GM20000 (cell line): ENCODE measurements around the gene CD3E.

Source experiments
- DNase-seq: peaks from one replicate; pipeline ENCODE4 v3.0.0; 2012; ENCODE audit warnings: low spot score
- TF ChIP-seq, protein P1 (sequence below): IDR thresholded peaks from 2 replicates; pipeline ENCODE4 v1.5.1; 2012; ENCODE audit warnings: mild to moderate bottlenecking, control low read depth; ENCODE audit errors: extremely low read depth, missing control alignments

CD3E gene

DNA sequence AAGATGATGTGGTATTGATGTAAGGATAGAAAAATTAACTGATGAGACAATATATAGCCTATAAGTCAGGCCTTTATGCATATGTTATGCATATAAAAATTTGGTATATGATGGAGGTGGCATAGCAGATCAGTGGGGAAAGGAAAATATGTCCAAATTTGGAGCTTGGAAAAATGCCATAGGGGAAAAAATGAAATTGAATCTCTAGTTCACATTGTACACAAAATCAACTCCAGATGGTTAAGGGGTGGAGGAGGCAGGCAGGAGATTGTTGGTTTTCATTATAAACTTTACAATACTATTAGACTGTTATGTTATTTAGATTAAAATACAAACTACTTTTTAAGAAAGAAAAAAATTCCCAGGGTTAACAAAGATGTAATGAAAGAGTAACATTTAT is 15.1 kb upstream of the CD3E start:
- no peak for DNase-seq
- TF ChIP-seq, protein P1, sequence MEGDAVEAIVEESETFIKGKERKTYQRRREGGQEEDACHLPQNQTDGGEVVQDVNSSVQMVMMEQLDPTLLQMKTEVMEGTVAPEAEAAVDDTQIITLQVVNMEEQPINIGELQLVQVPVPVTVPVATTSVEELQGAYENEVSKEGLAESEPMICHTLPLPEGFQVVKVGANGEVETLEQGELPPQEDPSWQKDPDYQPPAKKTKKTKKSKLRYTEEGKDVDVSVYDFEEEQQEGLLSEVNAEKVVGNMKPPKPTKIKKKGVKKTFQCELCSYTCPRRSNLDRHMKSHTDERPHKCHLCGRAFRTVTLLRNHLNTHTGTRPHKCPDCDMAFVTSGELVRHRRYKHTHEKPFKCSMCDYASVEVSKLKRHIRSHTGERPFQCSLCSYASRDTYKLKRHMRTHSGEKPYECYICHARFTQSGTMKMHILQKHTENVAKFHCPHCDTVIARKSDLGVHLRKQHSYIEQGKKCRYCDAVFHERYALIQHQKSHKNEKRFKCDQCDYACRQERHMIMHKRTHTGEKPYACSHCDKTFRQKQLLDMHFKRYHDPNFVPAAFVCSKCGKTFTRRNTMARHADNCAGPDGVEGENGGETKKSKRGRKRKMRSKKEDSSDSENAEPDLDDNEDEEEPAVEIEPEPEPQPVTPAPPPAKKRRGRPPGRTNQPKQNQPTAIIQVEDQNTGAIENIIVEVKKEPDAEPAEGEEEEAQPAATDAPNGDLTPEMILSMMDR = no peak

DNA sequence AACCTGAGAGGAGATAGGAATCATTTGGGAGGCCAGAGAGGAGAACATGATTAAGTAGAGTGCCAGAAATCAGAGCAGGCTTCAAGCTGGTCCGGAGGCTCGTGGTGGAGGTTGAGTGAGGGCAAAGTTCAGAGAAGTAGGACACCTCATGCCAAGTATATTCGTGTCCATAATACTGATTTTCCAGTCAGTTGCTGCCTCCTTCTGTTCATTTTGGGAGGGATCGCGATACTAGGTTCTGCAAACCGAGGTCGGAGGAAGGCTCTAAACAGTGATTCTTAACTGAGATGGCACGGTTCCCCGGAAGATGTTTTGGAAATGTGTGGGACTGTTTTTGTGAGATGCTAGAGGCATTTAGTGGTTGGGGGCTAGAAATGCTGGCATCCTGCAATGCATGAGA is 13.6 kb upstream of the CD3E start:
- DNase-seq = peak; percentile 39
- TF ChIP-seq, protein P1 = peak; percentile 32

DNA sequence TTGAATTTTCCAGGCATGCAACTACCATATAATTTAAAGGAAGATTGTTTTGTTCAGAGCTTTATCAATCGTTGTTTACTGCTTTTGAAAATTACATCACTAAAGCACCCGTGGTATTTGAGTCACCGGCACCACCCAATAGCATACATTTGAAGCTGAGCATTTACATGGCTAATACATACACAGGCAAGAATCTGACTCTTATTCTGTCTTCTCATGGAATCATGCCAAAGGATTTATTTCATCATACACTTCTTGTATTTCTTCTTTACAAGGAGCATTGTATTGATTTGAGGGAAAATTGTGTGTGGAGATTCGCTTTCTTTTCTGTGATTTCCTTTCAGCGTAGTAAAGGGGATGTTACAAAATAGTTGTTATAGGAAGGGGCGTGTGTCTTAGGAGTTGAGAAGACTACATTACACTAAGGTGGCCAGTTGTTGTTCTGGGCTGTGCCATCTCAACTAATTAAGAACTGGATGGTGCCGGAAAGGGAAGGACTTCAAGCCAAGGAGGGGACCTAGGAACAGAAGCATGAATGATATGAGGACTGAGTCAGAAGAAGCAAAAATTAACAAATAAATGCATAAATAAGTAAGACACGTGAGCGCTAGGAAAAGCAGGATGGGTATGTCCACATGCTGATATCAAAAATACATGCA is 12.9 kb upstream of the CD3E start:
- no peak for DNase-seq
- TF ChIP-seq, protein P1 = no peak

DNA sequence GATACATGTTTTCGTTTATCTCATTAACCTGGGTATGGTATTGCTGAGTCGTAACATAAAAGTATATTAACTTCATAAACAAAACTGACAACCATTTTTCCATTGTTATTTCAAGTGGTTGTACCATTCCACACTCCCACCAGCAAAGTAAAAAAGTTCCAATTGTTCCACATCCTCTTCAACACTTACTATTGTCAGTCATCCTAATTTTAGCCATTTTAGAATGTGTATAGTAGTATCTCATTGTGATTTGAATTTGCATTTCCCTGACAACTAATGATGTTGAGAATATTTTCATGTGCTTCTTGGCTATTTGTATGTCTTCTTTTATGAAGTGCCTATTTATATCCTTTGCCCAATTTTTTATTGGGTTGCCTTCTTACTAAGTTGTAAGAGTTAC is 10.5 kb upstream of the CD3E start:
- DNase-seq = no peak
- TF ChIP-seq, protein P1 = no peak

DNA sequence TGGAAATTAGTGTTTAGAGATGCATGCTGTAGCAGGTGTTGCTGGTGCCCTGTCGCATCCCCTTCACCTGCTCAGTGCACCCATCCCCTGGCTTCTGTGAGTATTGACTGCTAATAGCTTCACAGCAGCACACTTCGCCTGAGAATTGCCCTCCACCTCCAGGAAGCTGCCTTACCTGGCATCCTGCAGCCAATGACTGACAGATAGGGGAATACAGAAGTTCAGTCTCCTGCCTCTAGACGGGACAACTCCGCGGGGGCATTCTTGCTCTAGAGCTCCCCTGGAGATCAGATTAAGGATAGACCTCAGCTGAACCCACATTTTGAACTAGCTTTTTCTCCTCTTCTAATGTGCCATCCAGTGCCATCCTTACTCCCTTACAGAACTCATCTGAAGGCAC is 9.3 kb upstream of the CD3E start:
- TF ChIP-seq, protein P1 = no peak
- DNase-seq = no peak

DNA sequence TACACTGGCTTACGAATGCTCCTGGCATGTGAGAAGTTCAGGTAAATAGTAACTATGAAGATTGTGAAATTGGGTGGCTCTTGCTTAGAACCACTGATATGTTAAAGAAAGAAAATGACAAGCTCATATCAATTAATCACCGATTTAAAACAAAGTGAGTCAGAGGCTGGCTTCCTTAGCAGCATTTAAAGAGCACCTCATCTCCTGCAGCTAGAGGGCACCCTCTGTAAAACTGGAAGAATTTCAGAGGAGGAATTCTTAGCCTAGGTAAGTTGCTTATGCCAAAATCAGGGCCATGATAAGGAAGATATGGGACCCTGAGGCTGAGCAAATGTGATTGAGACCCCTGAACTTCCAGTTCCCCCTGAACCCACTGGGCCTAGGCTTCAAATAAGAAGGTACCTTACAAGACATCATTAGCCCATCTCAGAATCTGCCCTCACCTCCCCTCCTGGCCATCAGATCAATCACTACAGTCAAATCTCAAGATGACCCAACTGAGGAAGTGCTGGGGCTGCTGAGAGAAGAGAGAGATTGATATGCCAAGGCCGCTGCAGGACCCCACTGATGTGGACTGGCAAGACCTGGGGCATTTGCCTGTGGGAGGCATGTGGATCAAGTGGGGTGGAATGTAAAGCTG is 8.6 kb upstream of the CD3E start:
- TF ChIP-seq, protein P1 = peak; percentile 34
- DNase-seq = no peak

- TF ChIP-seq, protein P1 = no peak
- no peak for DNase-seq
These were observed 2.8 kb upstream of the CD3E start for GRCh38 chr11:118301600-118302195.
